Right atrium auricular region (tissue), 2 donors: Measurements from ENCODE around the gene RAB31. TPM values are rescaled to one million over a fixed set of nuclear protein-coding genes. Genes with fewer than 3 reads are reported as not detected.
"Not testable (repeated sequence)": the region's sequence is repeated elsewhere in the genome, so short reads cannot be mapped to it uniquely, and the experiment has no call there.

ENCODE experiments used
- DNase-seq: peaks from one replicate; pipeline ENCODE4 v3.0.0-alpha.2; 2019; ENCODE audit warnings: low spot score
- H3K27ac ChIP-seq, 2 donors: fragments of 200-600 bp; sonication (generic); 1 replicate in 1 of 2; 2 replicates in 1 of 2; pipeline ENCODE4 v1.5.1; 2016 to 2019
- H3K27me3 ChIP-seq, 2 donors: fragments of 200-600 bp; sonication (generic); one replicate each; pipeline versions ENCODE4 v1.5.1 to v1.6.0; 2017 to 2019
- H3K36me3 ChIP-seq: fragments of 200-600 bp; sonication (generic); one replicate; pipeline ENCODE4 v1.5.1; 2016
- H3K4me1 ChIP-seq, 2 donors: fragments of 200-600 bp; sonication (generic); one replicate each; pipeline versions ENCODE4 v1.5.1 to v1.6.0; 2017 to 2019
- H3K4me3 ChIP-seq, 2 donors: fragments of 200-600 bp; sonication (generic); 1 replicate in 1 of 2; 2 replicates in 1 of 2; pipeline ENCODE4 v1.5.1; 2017 to 2019; ENCODE audit warnings: mild to moderate bottlenecking in 1 of 2, moderate library complexity in 1 of 2
- H3K9me3 ChIP-seq, 2 donors: fragments of 200-600 bp; sonication (generic); one replicate each; pipeline ENCODE4 v1.5.1; 2019
- CTCF ChIP-seq, 2 donors: fragments of 200-600 bp; sonication (generic); IDR thresholded peaks; one replicate each; pipeline ENCODE4 v1.5.1; 2019; ENCODE audit warnings: antibody characterized with exemption in 2 of 2
- total RNA-seq, 2 donors: library from RNA; depleted of rRNA; stranded (reverse); fragments of >200 nt; gene quantifications; one replicate each; pipeline ENCODE4 v1.1.0, GENCODE V29; 2016

The RAB31 gene
- total RNA-seq, 2 donors from 2014 or later, result 9.9 to 29.2 TPM

GRCh38 chr18:9852266-9853081 lies 144.4 kb downstream of the RAB31 start:
- Histone ChIP-seq H3K4me1 (peaks cover 0 to 28% of the 10 kb centered on the region in 2 donors), H3K36me3 (no peaks in the 10 kb centered on the region), H3K27me3 (no peaks in the 10 kb centered on the region), H3K4me3 (no peak overlapping the region), H3K9me3 (no peaks in the 10 kb centered on the region), H3K27ac (no peak overlapping the region)
- TF ChIP-seq CTCF (IDR thresholded peaks at IDR 0.05), result no peak
- DNase-seq, result no peak

- H3K4me3 ChIP-seq, result no peak overlapping the region
- no peaks in the 10 kb centered on the region for H3K27me3 ChIP-seq
- no peaks in the 10 kb centered on the region for H3K9me3 ChIP-seq
- H3K36me3 ChIP-seq, result no peaks in the 10 kb centered on the region
- H3K4me1 ChIP-seq, result peaks cover 0 to 25% of the 10 kb centered on the region in 2 donors
- DNase-seq, result no peak
- no peak for TF ChIP-seq CTCF (IDR thresholded peaks at IDR 0.05)
- peak overlapping the region in 1 of 2 donors; percentile 7 for H3K27ac ChIP-seq
These were observed 146.9 kb downstream of the RAB31 start for GRCh38 chr18:9854801-9855676.

GRCh38 chr18:9855681-9856080 lies 147.6 kb downstream of the RAB31 start:
- Histone ChIP-seq H3K9me3 (no peaks in the 10 kb centered on the region), H3K27me3 (no peaks in the 10 kb centered on the region), H3K4me3 (no peak overlapping the region), H3K27ac (no peak overlapping the region), H3K4me1 (peaks cover 0 to 18% of the 10 kb centered on the region in 2 donors), H3K36me3 (no peaks in the 10 kb centered on the region)
- no peak for DNase-seq
- no peak for TF ChIP-seq CTCF (IDR thresholded peaks at IDR 0.05)

- no peak for DNase-seq
- no peaks in the 10 kb centered on the region for H3K27me3 ChIP-seq
- H3K4me1 ChIP-seq, result peaks cover 0 to 18% of the 10 kb centered on the region in 2 donors
- H3K4me3 ChIP-seq, result no peak overlapping the region
- no peak for TF ChIP-seq CTCF (IDR thresholded peaks at IDR 0.05)
- no peaks in the 10 kb centered on the region for H3K36me3 ChIP-seq
- H3K27ac ChIP-seq, result no peak overlapping the region
- H3K9me3 ChIP-seq, result no peaks in the 10 kb centered on the region
These were observed 148.0 kb downstream of the RAB31 start for GRCh38 chr18:9856092-9856491.

- H3K4me3 ChIP-seq, H3K27me3 ChIP-seq, H3K9me3 ChIP-seq, DNase-seq, H3K36me3 ChIP-seq: not testable (repeated sequence)
- Histone ChIP-seq H3K4me1 (peaks cover 0 to 18% of the 10 kb centered on the region in 2 donors), H3K27ac (peak overlapping the region in 1 of 2 donors; percentile 78)
These were observed 149.4 kb downstream of the RAB31 start for GRCh38 chr18:9857479-9857998.

- H3K9me3 ChIP-seq, result no peaks in the 10 kb centered on the region
- H3K4me1 ChIP-seq, result peaks cover 0 to 18% of the 10 kb centered on the region in 2 donors
These were observed 150.5 kb downstream of the RAB31 start for GRCh38 chr18:9858642-9859041.

More at GRCh38 chr18:9858642-9859041, 150.5 kb downstream of the RAB31 start:
- Histone ChIP-seq H3K36me3 (no peaks in the 10 kb centered on the region), H3K27me3 (no peaks in the 10 kb centered on the region), H3K27ac (peak overlapping the region; percentile 39 to 78), H3K4me3 (no peak overlapping the region)
- no peak for TF ChIP-seq CTCF (IDR thresholded peaks at IDR 0.05)
- DNase-seq, result peak; percentile 5
